Esophagus squamous epithelium (tissue), 5 donors: ENCODE results near the gene PELO. TPM values are rescaled to one million over a fixed set of nuclear protein-coding genes. Genes with fewer than 3 reads are reported as not detected.

ENCODE experiments used
- DNase-seq: peaks from one replicate; lab custom pipeline; 2025; lab: John Stamatoyannopoulos, UW
- H3K27ac ChIP-seq, 4 donors: fragments of 200-600 bp; sonication (generic); one replicate each; pipeline ENCODE4 v1.5.1; 2016 to 2019; ENCODE audit warnings: mild to moderate bottlenecking in 1 of 4
- H3K27me3 ChIP-seq, 4 donors: fragments of 200-600 bp; sonication (generic); 1 replicate in 3 of 4; 2 replicates in 1 of 4; pipeline versions ENCODE4 v1.5.1 to v1.6.0; 2017 to 2021; ENCODE audit warnings: antibody characterized with exemption in 1 of 4
- H3K36me3 ChIP-seq, 3 donors: fragments of 200-600 bp; sonication (generic); one replicate each; pipeline ENCODE4 v1.5.1; 2016 to 2019
- H3K4me1 ChIP-seq, 3 donors: fragments of 200-600 bp; sonication (generic); one replicate each; pipeline ENCODE4 v1.5.1; 2017 to 2019
- H3K4me3 ChIP-seq, 4 donors: fragments of 200-600 bp; sonication (generic); 1 replicate in 3 of 4; 2 replicates in 1 of 4; pipeline ENCODE4 v1.5.1; 2016 to 2019; ENCODE audit warnings: mild to moderate bottlenecking in 2 of 4, moderate library complexity in 1 of 4
- H3K9me3 ChIP-seq, 3 donors: fragments of 200-600 bp; sonication (generic); one replicate each; pipeline ENCODE4 v1.5.1; 2016 to 2019
- POLR2A ChIP-seq, 4 donors: fragments of 450-650 bp; IDR thresholded peaks; one replicate each; pipeline ENCODE4 v1.6.1; 2017; ENCODE audit warnings: antibody characterized with exemption in 4 of 4, mild to moderate bottlenecking in 4 of 4, moderate library complexity in 3 of 4
- WGBS, 2 donors: methylation state at CpG; one replicate each; pipeline ENCODE4 v1.1.5; 2018; 5-methylcytosine and 5-hydroxymethylcytosine counted together
- intact Hi-C: fragments of 100-400 bp; cut with DNase I; formaldehyde crosslinking; loops from one replicate; pipeline ENCODE4 v1.15.0; 2022
- total RNA-seq, 4 donors: library from RNA; depleted of rRNA; stranded (reverse); fragments of >200 nt; gene quantifications; one replicate each; pipeline ENCODE4 v1.1.0, GENCODE V29; 2016
- TF ChIP-seq, protein P1 (sequence below), 6 experiments: fragments of 450-650 bp in 4 of 6; fragments of 200-600 bp in 2 of 6; sonication (generic) in 2 of 6; IDR thresholded peaks; one replicate each; pipeline ENCODE4 v1.5.1; 2016 to 2019; ENCODE audit warnings: antibody characterized with exemption in 6 of 6, mild to moderate bottlenecking in 4 of 6, moderate library complexity in 4 of 6
- donor health status: DM: yes; HTN: yes; CAD: no.

Gene PELO
- total RNA-seq, 4 donors from 2014 or later = 10.4 to 25.6 (median 14.6) TPM

DNA sequence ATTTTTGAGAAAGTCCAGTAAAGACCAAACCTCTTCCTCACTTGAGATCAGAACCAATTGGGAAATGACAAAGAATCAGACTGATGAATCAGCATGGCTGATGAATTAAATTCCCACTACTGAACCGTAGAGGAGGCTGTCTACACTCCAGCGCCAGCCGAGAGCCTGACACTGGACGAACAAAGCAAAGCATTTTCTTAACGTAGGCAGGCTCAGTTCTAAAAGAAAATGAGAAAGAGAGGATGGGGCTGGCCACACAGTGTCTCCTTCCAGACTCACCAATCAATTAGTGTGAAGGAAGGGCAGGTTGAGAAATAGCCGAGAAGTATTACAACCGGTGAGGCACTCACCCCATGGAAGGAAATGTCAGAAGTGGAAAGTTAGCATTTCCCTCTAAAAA lies 49.4 kb downstream of the PELO start:
- DNase-seq = no peak
- 57 to 58% methylated on average over 7 of the region's 7 CpGs for WGBS, 2 donors

More for the DNA sequence above, 49.4 kb downstream of the PELO start:
- TF ChIP-seq, protein P1, sequence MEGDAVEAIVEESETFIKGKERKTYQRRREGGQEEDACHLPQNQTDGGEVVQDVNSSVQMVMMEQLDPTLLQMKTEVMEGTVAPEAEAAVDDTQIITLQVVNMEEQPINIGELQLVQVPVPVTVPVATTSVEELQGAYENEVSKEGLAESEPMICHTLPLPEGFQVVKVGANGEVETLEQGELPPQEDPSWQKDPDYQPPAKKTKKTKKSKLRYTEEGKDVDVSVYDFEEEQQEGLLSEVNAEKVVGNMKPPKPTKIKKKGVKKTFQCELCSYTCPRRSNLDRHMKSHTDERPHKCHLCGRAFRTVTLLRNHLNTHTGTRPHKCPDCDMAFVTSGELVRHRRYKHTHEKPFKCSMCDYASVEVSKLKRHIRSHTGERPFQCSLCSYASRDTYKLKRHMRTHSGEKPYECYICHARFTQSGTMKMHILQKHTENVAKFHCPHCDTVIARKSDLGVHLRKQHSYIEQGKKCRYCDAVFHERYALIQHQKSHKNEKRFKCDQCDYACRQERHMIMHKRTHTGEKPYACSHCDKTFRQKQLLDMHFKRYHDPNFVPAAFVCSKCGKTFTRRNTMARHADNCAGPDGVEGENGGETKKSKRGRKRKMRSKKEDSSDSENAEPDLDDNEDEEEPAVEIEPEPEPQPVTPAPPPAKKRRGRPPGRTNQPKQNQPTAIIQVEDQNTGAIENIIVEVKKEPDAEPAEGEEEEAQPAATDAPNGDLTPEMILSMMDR (IDR thresholded peaks at IDR 0.05) = no peak
- TF ChIP-seq POLR2A (IDR thresholded peaks at IDR 0.05) = no peak
- H3K4me1 ChIP-seq = peaks cover 0 to 27% (median 0%) of the 10 kb centered on the region in 3 donors
- peak overlapping the region in 1 of 4 donors; percentile 34 for H3K4me3 ChIP-seq
- no peaks in the 10 kb centered on the region for H3K36me3 ChIP-seq
- no peaks in the 10 kb centered on the region for H3K27me3 ChIP-seq
- H3K9me3 ChIP-seq = no peaks in the 10 kb centered on the region
- H3K27ac ChIP-seq = peak overlapping the region; percentile 45 to 79 (median 72)
- intact Hi-C loops = no loop called here

Other genes starting within 250 kb of the PELO start
- 10 to 100 TPM in 3 of 4 donors, 1 to 10 TPM in 1; 9.3 to 88.9 (median 17.6) TPM for gene ITGA1, start within 50 bp of the PELO start, total RNA-seq
- 10 to 100 TPM; 12.0 to 28.5 (median 21.6) TPM for gene ITGA2, start 201.4 kb downstream of the PELO start, total RNA-seq